SIG-M5 (cell line): ENCODE results near the gene B3GNT9.

ENCODE experiments used
- DNase-seq: peaks from one replicate; lab custom pipeline; 2025; lab: John Stamatoyannopoulos, UW

B3GNT9 gene

DNA sequence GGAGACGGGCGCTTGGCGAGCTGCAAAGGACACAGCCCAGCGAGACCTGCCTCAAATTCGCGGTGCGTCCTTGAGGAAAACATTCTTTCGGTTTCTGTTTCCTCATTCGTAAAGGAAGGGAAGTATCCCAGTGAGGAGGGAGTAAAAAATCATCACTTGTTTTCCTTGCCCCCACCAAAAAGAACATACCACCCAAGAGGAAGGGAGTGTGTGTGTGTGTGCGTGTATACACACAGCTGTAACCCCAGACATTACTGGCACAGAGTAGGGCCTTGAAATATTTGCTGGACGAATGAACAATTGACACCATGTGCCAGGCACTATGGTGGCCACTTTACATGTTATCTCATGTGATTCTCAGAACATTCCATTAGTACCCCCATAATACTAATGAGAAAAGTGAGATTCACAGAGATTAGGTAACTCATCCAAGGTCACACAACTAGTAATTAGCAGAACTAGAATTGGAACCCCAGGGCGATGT, 34.9 kb upstream of the B3GNT9 start:
- no peak for DNase-seq

DNA sequence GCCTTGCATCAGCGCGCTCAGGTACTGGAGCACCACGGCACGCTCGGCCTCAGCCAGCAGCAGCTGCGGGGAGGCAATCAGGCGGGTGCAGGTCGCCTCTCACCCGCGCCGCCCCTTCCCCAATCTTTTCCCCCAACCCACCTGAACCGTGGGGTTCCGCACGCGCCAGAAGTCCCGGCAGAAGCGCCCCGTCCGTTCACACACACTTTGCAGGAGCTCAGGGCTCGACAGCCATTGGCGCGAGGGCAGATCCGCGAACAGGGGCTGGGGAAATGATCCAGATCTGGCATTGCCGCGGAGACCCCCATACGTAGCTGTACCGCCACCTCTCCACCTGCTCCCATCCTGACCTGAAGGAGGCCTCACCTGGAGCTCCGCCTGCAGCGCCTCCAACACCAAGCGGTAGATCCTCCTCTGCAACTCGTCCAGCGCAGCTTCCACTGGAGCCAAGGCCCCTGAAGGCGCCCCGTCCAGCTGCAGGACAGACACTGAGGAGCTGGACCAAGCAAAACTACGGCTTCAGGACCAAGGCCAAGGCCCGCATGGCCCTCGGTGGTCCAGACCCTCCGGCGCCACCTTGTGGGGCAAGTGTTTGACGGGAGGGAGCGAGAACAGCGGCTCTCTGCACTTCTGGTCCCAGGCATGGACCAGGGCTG, 34.3 kb upstream of the B3GNT9 start:
- DNase-seq, result no peak

- no peak for DNase-seq
Observed at GRCh38 chr16:67184453-67184994, 33.7 kb upstream of the B3GNT9 start.

- peak; percentile 91 for DNase-seq
Observed at GRCh38 chr16:67183627-67184452, 33.0 kb upstream of the B3GNT9 start, which contains the start of gene MATCAP1. Gene MATCAP1 (minus strand): TSS chr16:67183963. CDS start chr16:67180610, 3,353 bp downstream.

DNA sequence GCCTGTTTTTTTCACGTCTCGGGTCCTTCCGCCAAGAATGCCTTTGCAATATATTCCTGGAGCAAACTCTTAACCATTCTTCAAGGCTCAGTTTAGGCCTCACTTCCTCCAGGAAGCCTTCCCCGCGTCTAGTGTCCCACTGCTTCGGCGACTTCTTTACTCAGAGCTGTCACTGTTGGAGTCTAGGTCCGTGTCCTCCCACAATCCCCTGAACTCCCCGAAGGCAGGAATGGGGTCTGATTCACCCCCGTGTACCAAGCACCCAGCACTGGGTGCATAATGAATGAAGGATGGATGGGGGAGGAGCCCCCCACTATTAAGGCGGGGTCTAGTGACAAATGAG, 32.5 kb upstream of the B3GNT9 start:
- no peak for DNase-seq

GRCh38 chr16:67182288-67182687, 31.5 kb upstream of the B3GNT9 start:
- no peak for DNase-seq

DNA sequence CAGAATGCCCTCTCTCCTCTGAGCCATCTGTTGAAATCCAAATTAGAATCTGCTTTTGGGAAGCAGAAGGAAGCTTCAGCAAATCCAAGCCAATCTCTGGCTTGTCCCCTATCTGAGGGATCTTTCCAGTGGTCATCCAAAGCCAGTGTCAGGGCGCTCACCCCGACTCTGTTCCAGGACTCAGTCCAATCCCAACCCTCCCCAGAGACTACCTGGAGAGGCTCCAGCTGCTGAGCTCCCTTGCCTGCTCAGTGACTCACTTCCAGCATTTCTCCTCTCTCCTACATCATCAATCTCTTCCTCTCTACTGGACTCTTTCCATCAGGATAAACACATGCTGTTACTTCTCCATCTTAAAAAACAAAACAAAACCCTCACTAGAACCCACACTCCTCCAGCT, 30.5 kb upstream of the B3GNT9 start:
- DNase-seq, result no peak

- no peak for DNase-seq
Observed at GRCh38 chr16:67180166-67180565, 29.4 kb upstream of the B3GNT9 start.

DNA sequence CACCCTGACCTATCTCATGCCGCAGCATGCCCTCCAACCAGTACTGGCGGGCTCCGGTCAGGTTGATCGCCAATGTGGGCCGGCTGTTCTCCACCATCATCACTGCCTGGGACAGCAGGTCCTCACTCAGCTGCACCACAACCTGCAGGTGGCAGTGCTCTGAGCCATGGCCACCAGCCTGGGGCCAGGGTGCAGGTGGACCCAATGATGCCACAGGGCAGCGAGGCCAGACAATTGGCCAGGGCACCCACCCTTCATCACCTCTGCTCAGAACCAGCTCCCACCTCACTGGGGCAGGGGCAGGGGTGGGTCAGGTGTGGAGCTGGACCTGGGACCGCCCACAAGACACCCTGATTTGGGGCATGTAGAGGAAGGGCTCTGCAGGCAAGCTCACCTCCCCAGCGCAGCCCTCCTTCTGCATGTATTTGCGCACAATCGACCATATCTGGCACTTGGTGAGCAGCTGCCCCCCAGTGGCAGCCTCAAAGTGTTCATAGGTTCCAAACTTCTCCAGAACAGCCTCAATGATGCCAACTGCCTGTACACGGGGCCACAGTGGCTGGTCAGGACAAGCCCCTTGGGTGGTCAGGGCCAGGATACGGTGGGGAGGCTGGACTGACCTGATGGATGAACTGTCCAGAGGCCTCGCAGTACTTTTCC, 28.8 kb upstream of the B3GNT9 start:
- no peak for DNase-seq

- DNase-seq, result no peak
Observed at GRCh38 chr16:67177743-67178699, 27.2 kb upstream of the B3GNT9 start.

DNA sequence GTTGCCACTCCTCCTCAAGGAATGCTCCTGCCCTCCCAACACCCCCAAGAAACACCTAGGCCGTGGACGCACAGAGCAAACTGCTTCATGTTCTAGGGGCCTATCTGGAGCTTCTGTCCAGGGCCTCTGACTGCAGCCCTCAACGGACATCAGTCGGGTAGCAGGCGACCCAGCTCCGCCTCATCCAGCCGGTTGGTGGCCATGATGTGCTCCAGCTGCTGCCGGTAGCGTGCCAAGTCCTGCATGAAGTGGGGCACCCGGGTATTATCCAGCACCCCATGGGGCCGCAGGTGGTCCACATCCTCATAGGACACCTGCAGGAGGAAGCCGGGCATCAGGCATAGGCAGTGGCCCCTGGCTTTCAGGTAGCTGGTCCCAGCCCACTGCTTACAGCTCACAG, 25.9 kb upstream of the B3GNT9 start:
- DNase-seq, result no peak

DNA sequence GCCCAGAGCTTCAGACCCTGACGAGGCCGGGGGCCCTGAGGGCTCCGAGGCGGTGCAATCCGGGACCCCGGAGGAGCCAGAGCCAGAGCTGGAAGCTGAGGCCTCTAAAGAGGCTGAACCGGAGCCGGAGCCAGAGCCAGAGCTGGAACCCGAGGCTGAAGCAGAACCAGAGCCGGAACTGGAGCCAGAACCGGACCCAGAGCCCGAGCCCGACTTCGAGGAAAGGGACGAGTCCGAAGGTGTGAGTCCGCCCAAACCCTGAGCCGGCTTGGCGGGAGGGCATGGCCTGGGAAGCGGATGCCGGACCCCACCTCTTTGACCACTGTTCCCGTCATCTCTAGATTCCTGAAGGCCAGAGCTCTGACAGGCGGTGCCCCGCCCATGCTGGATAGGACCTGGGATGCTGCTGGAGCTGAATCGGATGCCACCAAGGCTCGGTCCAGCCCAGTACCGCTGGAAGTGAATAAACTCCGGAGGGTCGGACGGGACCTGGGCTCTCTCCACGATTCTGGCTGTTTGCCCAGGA, 24.0 kb upstream of the B3GNT9 start:
- no peak for DNase-seq

DNA sequence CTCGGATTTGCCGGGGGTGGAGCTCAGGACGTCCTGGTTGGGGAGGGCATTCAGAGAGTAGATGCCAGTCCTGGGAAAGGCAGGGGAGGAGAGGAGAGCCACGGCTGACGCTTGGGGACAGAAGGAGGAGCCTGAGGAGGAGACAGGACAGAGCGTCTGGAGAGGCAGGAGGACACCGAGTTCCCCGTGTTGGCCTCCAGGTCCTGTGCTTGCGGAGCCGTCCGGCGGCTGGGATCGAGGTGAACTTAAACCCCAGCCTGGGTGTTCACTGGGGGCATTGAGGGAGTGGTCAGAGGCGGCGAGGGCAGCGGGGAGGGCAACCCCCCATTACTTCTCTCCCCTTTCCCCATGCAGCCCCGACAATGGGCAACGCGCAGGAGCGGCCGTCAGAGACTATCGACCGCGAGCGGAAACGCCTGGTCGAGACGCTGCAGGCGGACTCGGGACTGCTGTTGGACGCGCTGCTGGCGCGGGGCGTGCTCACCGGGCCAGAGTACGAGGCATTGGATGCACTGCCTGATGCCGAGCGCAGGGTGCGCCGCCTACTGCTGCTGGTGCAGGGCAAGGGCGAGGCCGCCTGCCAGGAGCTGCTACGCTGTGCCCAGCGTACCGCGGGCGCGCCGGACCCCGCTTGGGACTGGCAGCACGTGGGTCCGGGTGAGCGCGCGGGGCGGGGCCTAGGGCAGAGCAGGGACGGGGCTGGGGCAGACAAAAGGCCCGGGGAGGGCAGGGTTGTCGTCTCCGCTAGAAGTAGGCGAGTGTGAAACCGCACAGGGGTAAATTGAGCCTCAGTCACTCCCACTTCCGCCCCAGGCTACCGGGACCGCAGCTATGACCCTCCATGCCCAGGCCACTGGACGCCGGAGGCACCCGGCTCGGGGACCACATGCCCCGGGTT, 23.3 kb upstream of the B3GNT9 start:
- no peak for DNase-seq

GRCh38 chr16:67173323-67173722, 22.5 kb upstream of the B3GNT9 start:
- no peak for DNase-seq

DNA sequence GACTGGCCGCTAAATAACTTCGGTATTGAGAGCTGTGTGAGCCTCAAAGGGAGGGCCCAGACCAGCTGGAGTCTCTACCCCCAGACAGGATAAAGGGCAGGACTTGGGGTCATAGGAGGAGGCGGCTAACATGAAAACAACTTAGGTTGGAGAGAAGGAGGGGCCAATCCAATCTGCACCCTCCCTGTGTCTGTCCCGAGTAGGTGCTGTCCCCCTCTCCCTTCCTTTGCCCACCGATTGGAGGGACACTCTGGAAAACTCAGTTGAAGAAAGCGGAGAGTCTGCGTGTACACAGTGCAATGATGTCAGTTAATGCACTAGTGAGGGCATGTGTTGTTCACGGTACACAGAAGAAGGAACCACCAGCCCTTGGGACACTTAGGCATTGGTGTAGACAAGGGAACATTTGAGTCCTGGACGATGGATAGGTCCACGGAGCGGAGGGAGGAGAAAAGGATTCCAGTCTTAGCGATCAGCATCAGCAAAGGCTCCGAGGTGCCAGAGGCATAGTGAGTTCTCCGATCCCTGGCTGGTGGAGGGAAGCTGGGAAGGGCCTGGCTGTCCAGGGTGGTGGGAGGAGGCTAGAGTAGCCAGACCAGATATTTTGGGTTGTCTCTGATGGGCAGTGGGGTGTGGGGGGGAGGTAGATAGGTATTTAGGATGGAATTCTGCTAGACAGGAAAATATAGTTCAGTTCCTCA, 20.3 kb upstream of the B3GNT9 start:
- DNase-seq, result no peak

DNA sequence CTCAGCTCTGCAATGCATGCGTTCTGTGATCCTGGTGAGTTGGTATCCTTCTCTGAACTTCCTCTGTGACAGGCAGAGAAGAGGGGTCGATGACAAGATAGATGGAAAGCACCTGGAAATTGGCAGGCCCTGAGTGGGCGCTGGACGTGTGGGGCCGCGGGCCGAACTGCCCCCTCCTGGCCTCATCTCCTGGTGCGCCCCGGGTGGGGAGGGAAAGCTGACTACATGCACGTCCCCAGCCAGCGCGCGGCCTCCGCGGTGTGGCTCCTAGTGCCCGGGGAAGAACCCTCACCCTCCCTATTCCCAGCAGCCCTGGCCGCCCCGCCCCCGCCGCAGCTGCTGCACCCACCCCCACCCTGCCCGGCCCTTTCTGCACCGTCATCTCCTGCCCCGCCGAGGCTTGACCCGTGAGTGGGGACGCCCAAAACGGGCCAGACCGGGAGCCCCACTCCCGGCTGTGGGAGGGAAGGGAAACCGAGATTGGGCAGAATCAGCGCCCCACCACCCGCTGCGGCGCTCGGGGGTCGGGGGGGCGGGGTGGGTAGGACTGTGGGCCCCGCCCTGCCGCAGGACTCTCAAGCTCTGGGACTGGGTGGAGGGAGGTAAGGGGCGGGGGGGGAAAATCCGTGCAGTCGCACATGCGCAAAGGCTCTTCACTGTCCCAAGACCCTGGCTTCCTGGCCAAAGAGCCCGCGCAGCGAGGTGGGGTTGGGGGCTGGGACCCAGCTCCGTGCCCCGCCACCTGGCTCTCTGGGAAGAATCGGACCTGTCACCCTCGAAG, 19.6 kb upstream of the B3GNT9 start, which contains the start of gene NOL3:
NOL3 (plus strand) TSS at position 371 of the 781 bp plus-strand sequence.
- no peak for DNase-seq

DNA sequence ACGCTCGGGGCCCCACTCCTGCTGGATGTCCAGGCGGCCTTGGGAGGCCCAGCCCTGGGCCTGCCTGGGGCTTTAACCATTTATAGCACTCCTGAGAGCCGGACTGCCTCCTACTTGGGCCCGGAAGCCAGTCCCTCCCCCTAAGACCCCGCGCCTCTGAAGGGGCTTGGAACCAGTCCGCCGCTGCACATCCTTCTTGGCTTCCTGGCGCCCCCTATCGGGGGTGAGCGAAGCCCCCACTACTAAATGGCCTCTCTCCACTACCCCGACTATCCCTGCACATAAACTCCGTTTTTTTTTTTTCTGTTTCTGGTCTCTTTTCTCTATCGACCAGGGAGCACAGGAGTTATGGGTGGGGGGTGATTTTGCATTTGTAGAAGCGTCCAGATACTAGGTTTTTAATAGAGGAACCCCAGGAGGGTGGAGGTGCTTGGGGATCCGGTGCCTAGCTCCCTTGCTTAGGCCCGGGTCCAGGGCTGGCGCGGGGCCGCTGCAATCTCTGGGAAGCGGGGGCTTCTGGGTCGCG, 18.9 kb upstream of the B3GNT9 start:
- no peak for DNase-seq

DNA sequence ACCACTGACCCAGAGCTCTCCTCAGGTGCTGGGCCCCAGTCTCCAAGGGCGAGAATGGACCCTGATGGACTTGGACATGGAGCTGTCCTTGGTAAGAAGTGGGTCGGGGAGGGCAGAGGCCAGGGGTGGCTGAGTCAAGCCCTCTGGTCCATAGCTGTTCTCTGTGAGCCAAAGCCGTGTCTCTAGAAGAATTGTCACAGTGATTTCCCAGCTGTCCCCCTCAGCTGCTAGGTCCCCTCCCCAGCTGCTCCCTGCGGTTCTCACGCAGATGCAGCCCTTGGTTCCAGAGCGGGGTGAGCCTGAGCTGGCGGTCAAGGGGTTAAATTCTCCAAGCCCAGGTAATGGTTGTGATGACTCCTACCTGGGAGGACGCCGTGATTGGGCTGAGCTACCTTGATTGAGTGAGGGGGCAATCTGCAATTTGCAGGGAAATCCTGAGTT, 18.2 kb upstream of the B3GNT9 start:
- no peak for DNase-seq
